AG04449 (cell line): ENCODE results near the gene RAMP2.

Experiments used
- CTCF ChIA-PET: fragments of 350-600 bp; formaldehyde crosslinking; extraction: SDS; loops from one replicate; lab custom pipeline; 2021; ENCODE audit warnings: antibody characterized with exemption; lab: Yijun Ruan, JAX
- POLR2A ChIA-PET: fragments of 400-600, 350-600 bp; formaldehyde crosslinking; extraction: SDS; loops from one replicate; lab custom pipeline; 2020; ENCODE audit warnings: antibody characterized with exemption, inconsistent platforms; lab: Yijun Ruan, JAX
- DNase-seq: peaks from one replicate; pipeline ENCODE4 v3.0.0-alpha.2; 2010; ENCODE audit warnings: low read depth, low spot score
- H3K4me3 ChIP-seq: 2 replicates; pipeline ENCODE4 v1.5.1; 2011; ENCODE audit warnings: low read depth, mild to moderate bottlenecking, control low read depth, low read length
- CTCF ChIP-seq: IDR thresholded peaks from one replicate; pipeline ENCODE4 v1.5.1; 2011; ENCODE audit warnings: mild to moderate bottlenecking, moderate library complexity, low read length, control low read depth, inconsistent platforms; ENCODE audit not compliant: insufficient read depth; ENCODE audit errors: missing control alignments

The RAMP2 gene

GRCh38 chr17:42778570-42778969 is 17.5 kb downstream of the RAMP2 start:
- DNase-seq, result no peak
- no peak overlapping the region for H3K4me3 ChIP-seq
- TF ChIP-seq CTCF, result no peak
- ChIA-PET POLR2A (no interaction called here), CTCF (interaction anchor here (1.8 to 5.8 kb wide), 3 partner anchors 15 to 46 kb away, joined by 4 to 34 read pairs (median 7); partner anchors contain the start of gene BECN1)

GRCh38 chr17:42779304-42779935 is 18.4 kb downstream of the RAMP2 start:
- ChIA-PET POLR2A (interaction anchor here (1.6 kb wide), 1 partner anchor 19 kb away, joined by 7 read pairs; the partner anchor contains the start of genes CNTD1 and COA3), CTCF (interaction anchor here (1.4 to 5.8 kb wide), 4 partner anchors 16 to 45 kb away, joined by 3 to 34 read pairs (median 6); partner anchors contain the start of gene BECN1)
- H3K4me3 ChIP-seq, result peak overlapping the region; percentile 6; the same call in 1 of the 2 replicates
- DNase-seq, result no peak
- TF ChIP-seq CTCF, result no peak

GRCh38 chr17:42779936-42780850 is 19.2 kb downstream of the RAMP2 start, which contains the start of gene WNK4:
Gene WNK4 (plus strand): TSS chr17:42780610. CDS start chr17:42780699, 89 bp downstream.
- DNase-seq, result no peak
- peak within 1 kb of the TSS; percentile 76 for H3K4me3 ChIP-seq
- TF ChIP-seq CTCF, result no peak
- CTCF ChIA-PET, result interaction anchor here (1.4 to 5.8 kb wide), 2 partner anchors 16 to 40 kb away, joined by 3 to 34 read pairs; no protein-coding TSS in a partner anchor
- POLR2A ChIA-PET, result interaction anchor here (1.3 to 2.0 kb wide), 6 partner anchors 8 to 202 kb away, joined by 3 to 7 read pairs (median 6); partner anchors contain the start of genes CNTD1, COA3 and VPS25

GRCh38 chr17:42780851-42781638 is 20.0 kb downstream of the RAMP2 start:
- POLR2A ChIA-PET, result interaction anchor here (1.3 to 2.0 kb wide), 6 partner anchors 8 to 203 kb away, joined by 3 to 7 read pairs (median 6); partner anchors contain the start of genes CNTD1, COA3 and VPS25
- no peak for DNase-seq
- CTCF ChIA-PET, result interaction anchor here (1.3 to 5.8 kb wide), 4 partner anchors 8 to 43 kb away, joined by 3 to 34 read pairs (median 6); partner anchors contain the start of genes BECN1 and VPS25
- H3K4me3 ChIP-seq, result peak overlapping the region; percentile 76
- TF ChIP-seq CTCF, result no peak

- peak overlapping the region; percentile 76 for H3K4me3 ChIP-seq
- ChIA-PET POLR2A (interaction anchor here (0.6 to 2.0 kb wide), 5 partner anchors 9 to 203 kb away, joined by 3 to 6 read pairs (median 5); partner anchors contain the start of gene VPS25), CTCF (interaction anchor here (1.0 to 5.8 kb wide), 4 partner anchors 9 to 43 kb away, joined by 3 to 34 read pairs (median 6); partner anchors contain the start of genes BECN1 and VPS25)
- no peak for TF ChIP-seq CTCF
- DNase-seq, result no peak
These were observed 20.7 kb downstream of the RAMP2 start for GRCh38 chr17:42781639-42782165.
